ENCODE data around the gene LCE3C.
"Not testable (repeated sequence)": the region's sequence is repeated elsewhere in the genome, so short reads cannot be mapped to it uniquely, and the experiment has no call there.

LCE3C gene, protein sequence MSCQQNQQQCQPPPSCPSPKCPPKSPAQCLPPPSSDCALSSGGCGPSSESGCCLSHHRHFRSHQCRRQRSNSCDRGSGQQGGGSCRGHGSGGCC

GRCh38 chr1:152599934-152600333, at the start of gene LCE3C:
TSS of gene LCE3C (plus strand) at chr1:152600234. CDS start at chr1:152600732, 498 bp downstream.
- DNase-seq = no peak

DNA sequence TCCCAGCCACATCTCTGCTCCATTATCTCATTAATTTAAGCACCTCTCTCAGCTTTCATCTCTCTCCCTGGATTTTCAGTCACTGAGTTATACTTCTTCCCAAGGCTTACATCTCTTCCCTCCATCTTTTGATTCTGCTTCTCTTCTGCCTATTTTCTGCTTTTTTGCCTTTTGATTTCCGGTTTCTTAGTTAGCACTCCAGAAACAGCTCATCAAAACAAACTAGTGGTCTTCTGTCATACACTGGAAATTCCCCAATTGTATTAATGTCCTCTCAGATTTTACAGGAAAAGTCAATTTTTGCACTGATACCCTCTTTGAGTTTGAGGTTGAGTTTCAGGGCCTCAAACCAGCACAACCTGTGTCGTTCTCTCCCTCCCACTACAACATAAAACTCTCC, 34.9 kb upstream of the LCE3C start:
- no peak for DNase-seq

DNA sequence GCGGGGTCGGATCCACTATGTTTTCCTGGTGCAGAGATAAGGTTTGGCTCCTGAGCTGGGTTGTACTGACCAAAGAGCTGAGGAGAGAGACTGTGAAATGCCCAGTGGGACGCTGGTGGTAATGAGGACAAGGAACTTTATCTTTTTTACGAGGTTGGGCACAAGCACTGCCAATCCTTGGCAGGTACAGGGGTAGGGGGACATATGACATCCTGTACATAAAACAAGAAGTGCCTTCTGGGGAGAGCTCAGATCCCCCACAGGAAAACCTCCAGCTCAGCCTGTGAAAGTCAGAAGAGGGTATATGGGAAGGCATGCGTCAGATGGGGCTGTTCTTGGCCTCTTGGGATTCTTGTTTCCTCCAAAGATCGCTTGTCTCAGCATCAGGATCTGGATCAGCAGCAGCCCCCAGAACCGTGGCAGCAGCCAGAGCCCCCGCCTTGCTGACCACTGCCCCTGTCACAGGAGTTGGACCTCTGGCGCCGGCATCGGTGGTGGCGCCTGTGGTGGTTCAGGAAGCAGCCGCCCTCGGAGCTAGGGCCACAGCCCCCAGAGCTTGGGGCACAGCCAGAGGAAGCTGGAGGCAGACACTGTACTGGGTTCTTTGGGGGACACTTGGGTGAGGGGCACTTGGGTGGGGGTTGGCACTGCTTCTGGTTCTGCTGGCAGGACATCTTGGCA, 34.4 kb upstream of the LCE3C start:
- DNase-seq = no peak

DNA sequence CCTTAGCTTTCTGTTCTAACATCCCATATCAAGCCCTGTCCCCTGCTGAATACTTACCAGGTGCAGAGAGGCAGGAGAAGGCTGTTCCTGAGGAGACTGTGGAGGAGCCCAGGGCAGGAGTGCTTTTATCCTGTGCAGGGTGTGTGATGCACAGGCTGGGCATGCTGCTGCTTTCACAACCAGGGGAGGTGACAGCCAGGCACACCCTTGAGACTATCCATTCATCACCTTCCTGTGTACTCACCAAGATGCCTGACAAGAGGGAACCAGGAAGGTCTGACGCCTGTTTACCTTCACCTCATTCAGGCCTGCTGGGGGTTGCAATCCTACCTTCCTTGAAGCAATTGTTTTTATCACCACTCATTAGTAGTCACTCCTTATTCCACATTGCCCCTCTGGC, 33.4 kb upstream of the LCE3C start, which contains the start of gene LCE3E:
Gene LCE3E (minus strand): TSS at position 100 of the 400 bp plus-strand sequence. CDS start 572 bp downstream, outside the sequence.
- DNase-seq = no peak

DNA sequence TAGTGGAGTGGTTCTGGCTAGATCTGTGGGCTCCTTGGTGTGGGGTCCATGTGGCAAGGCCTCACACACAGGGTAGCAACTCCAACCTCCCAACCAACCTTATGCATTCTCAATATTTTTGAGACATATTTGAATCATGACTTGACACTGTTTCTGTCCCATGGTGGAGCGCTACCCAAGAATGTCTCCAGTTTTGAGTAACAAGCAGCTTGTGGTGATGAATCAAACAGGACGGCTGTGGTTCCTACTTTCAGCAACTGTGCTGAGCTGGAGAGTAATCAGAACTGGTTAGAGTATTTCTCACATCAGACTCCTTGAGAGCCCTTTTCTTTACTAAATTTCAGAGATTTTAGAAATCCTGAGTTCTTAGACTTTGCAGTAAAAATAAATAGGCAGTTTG, 22.9 kb upstream of the LCE3C start:
- no peak for DNase-seq

GRCh38 chr1:152579526-152579925, 20.5 kb upstream of the LCE3C start:
- not testable (repeated sequence) for DNase-seq

DNA sequence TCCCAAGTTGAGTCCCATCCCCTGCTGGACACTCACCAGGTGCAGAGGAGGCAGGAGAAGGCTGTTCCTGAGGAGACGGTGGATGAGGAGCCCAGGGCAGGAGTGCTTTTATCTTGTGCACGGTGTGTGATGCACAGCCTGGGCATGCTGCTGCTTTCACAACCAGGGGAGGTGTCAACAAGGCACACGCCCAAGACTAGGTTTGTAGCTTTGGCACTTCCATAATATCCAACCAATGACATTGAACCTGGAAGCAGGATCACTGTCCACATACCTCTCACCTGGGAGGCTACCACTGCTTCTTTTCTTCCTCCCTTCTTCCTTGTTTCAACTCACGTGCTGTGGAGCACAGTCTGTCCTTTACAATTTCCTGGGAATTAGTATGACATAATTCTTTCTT, 19.6 kb upstream of the LCE3C start, which contains the start of gene LCE3D:
Gene LCE3D (minus strand): TSS at position 84 of the 400 bp plus-strand sequence. CDS start 580 bp downstream, outside the sequence.
- DNase-seq = no peak

DNA sequence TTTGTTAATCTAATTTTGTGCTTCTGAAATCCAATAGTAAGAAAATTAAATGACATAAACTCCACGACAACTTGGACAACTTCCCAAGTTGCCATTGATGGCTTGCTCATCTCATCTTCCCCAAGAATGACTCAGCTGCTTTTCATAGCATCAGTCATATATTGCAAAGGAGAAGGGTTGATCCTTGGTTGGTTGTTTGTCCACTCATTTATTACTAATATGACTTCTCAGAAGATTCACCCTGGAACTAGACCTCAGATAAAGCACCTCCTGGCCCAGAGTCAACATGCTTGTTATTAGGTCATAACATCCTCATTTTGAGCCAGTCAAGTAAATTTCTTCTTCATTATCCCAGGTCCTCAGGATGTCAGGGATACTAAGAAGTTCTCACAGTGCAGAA, 17.4 kb upstream of the LCE3C start:
- DNase-seq = no peak

GRCh38 chr1:152585586-152585985, 14.4 kb upstream of the LCE3C start:
- DNase-seq = no peak

- no peak for DNase-seq
These were observed 3.0 kb upstream of the LCE3C start for GRCh38 chr1:152596986-152597385.

- no peak for DNase-seq
These were observed 13.5 kb downstream of the LCE3C start, which contains the start of gene LCE3B for GRCh38 chr1:152613511-152613910. TSS of gene LCE3B (plus strand) at chr1:152613811. CDS start at chr1:152613811, 0 bp downstream.

GRCh38 chr1:152621993-152622392, 22.0 kb downstream of the LCE3C start:
- DNase-seq = no peak

- no peak for DNase-seq
These were observed 22.8 kb downstream of the LCE3C start, which contains the start of gene LCE3A for GRCh38 chr1:152622803-152623202. TSS of gene LCE3A (minus strand) at chr1:152623103. CDS start at chr1:152623103, 0 bp downstream.

DNA sequence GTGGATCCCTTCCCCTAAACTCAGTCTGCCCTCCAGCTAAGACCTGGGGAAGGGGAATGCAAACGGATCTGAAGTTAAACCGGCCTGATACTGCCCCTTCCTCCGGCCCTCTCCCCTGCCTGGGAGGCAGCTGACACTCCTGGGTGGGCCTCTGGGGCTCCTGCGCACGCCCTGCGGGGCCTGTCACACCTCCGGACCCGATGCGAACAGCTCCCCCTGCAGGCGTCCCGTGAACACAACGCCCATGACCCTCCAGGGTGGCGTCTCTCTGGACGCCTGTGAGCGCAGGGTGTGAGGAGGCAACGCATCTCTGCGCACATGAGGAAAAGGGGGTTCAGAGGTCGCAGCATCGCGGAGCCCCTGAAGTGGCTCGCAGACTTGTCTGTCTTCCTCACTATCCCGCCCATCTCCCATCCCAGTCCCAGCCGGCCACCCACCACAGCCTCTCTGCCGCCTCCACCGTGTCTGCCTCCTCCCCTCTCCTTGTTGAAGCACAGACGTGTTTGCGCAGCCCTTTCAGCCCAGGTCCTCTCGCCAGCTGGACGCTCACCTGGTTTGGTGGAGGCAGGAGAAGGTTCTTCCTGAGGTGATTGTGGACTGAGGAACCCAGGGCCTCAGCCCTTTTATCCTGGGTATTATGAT, 23.3 kb downstream of the LCE3C start:
- DNase-seq = no peak

GRCh38 chr1:152626744-152627143, 26.7 kb downstream of the LCE3C start:
- DNase-seq = no peak

- DNase-seq = no peak
These were observed 30.6 kb downstream of the LCE3C start for GRCh38 chr1:152630596-152630995.

DNA sequence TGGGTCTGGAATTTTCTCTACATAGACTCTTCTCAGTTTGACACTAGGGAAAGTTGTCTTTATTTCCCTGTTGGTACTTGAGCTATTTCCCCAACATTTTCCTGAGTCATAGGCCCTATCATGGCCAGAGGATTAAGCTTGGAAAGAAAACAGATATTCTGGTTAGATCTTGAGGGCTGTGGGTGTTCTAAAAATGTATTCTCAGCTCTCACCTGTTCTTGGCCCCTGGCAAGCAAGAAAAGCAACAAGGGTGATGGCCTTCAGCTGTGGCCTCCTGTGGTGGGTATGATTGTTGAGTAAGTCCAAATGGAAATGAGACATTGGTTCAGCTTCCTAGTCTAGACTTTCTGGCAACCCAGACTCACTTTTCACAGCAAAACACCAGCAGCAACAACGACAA, 40.3 kb downstream of the LCE3C start:
- DNase-seq = no peak

DNA sequence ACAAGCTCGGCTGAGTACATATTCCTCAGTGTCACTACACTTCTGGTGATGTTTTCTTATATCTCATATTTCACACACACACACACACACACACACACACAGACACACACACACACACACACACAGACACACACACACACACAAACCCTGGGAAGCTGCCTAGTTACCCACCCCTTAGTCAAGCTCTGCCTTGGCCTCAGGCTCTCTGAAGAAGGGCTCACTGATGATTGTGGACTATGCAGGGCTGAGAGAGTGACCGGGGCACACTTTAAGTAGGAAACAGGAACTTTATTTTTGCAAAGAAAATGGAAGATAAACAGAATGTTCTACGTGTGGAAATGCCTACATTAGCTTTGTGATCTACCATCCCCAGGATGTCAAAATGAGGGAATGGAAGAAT, 43.9 kb downstream of the LCE3C start:
- no peak for DNase-seq

DNA sequence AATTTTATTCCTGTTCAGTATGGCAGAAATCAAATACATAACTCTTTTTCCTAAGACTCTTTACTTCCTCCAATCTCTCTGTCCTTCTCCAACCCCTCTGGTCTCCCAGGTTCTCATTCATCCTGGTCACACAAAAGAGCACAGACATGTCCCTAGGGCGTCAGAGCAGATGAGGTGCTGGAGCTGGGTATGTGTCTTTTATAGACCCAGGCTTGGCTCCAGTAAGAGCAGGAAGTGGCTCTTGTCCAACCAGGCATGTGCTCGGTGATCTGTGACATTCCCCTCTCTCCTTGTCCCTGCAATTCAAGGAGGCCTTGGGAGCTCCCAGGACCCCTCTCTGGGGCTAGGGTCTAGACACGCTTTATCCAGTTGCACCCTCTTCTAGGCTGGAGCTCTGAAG, 45.1 kb downstream of the LCE3C start:
- DNase-seq = no peak

GRCh38 chr1:152646656-152647055, 46.6 kb downstream of the LCE3C start:
- no peak for DNase-seq
